LNCAP (cell line): Measurements from ENCODE around the gene IP6K3.

Experiments used
- CTCF ChIP-seq: fragments of 450-650 bp; IDR thresholded peaks from 2 replicates; pipeline ENCODE4 v1.5.1; 2017; ENCODE audit warnings: mild to moderate bottlenecking

IP6K3 gene

GRCh38 chr6:33732817-33733708 is 13.6 kb downstream of the IP6K3 start:
- TF ChIP-seq CTCF = no peak

- no peak for TF ChIP-seq CTCF
These were observed 14.3 kb downstream of the IP6K3 start for GRCh38 chr6:33732385-33732784.

- TF ChIP-seq CTCF = no peak
These were observed 14.9 kb downstream of the IP6K3 start for GRCh38 chr6:33731751-33732282.

GRCh38 chr6:33731035-33731434 is 15.7 kb downstream of the IP6K3 start:
- no peak for TF ChIP-seq CTCF

DNA sequence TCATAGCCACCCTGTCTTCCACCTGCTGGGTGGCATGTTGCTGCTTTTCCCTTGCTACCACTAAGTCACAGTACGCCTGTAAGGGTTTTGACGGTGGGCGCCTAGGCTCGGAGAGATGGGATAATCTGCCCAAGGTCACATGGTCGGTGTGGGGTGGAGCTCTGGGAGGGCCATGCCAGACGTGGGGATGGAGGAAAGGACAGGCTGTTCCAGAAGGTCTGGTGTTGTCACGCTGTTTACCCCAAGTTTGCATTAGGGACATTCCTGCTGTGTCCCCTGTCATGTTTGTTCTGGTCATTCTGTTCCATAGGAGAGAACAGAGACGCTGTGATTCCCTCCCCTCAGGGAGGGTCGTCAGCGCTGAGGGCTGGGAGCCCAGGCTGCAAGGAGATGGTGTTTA is 16.1 kb downstream of the IP6K3 start:
- TF ChIP-seq CTCF = no peak

GRCh38 chr6:33729059-33729458 is 17.6 kb downstream of the IP6K3 start:
- TF ChIP-seq CTCF = no peak

- TF ChIP-seq CTCF = no peak
These were observed 18.3 kb downstream of the IP6K3 start for GRCh38 chr6:33728438-33728837.
